ENCODE data around the gene CALHM4. TPM values are rescaled to one million over a fixed set of nuclear protein-coding genes. Genes with fewer than 3 reads are reported as not detected.
A peak's percentile ranks its signal among the peaks of the same experiment; 100 is the strongest.

Gene CALHM4
- total RNA-seq, 1 experiment from 2014 or later, result not detected

GRCh38 chr6:116524236-116524635 lies 29.3 kb upstream of the CALHM4 start:
- no peaks in the 10 kb centered on the region for H3K9me2 ChIP-seq (replicated peaks; ENCODE audit: low read length)
- no peaks in the 10 kb centered on the region for H3K36me3 ChIP-seq (ENCODE audit: low read depth, low read length)
- H4K20me1 ChIP-seq (ENCODE audit: low read length), result no peaks in the 10 kb centered on the region
- H2AFZ ChIP-seq (ENCODE audit: low read length), result no peak overlapping the region
- ChIA-PET CTCF (no interaction called here), POLR2A (ENCODE audit: unreplicated experiment) (no interaction called here)
- H3K9ac ChIP-seq (ENCODE audit: low read length), result no peak overlapping the region
- intact Hi-C loops (cut with micrococcal nuclease), result no loop called here
- H3K4me3 ChIP-seq (ENCODE audit: low read length), result no peak overlapping the region
- no TSS peak for BruUV-seq (replicated peaks)
- no peaks in the 10 kb centered on the region for H3K27me3 ChIP-seq (ENCODE audit: low read length)
- ATAC-seq, result no peak
- no peaks in the 10 kb centered on the region for H3F3A ChIP-seq (ENCODE audit: low read length, unreplicated experiment)
- H3K4me1 ChIP-seq (ENCODE audit: insufficient read depth, low read length), result peaks cover 5% of the 10 kb centered on the region; the same call in 1 of the 2 replicates
- no peaks in the 10 kb centered on the region for H3K79me2 ChIP-seq (ENCODE audit: low read length)
- H3K27ac ChIP-seq (ENCODE audit: low read length), result no peak overlapping the region
- TF ChIP-seq EZH2 (IDR thresholded peaks at IDR 0.05; ENCODE audit: low read length, unreplicated experiment) (no peak), EZH2phosphoT487 (IDR thresholded peaks at IDR 0.05; ENCODE audit: borderline replicate concordance, low read length) (no peak), CTCF (conservative IDR thresholded peaks at IDR 0.05; ENCODE audit: low read depth, low read length) (no peak)
- no peaks in the 10 kb centered on the region for H3K9me3 ChIP-seq (ENCODE audit: low read length)
- no peak for DNase-seq
- no peak overlapping the region for H3K4me2 ChIP-seq (ENCODE audit: low read length)

GRCh38 chr6:116528133-116528532 lies 25.4 kb upstream of the CALHM4 start:
- Histone ChIP-seq H3K4me1 (ENCODE audit: insufficient read depth, low read length) (peaks cover 18% of the 10 kb centered on the region), H3K4me2 (ENCODE audit: low read length) (no peak overlapping the region), H3K9me2 (replicated peaks; ENCODE audit: low read length) (no peaks in the 10 kb centered on the region), H3F3A (ENCODE audit: low read length, unreplicated experiment) (no peaks in the 10 kb centered on the region), H3K27me3 (ENCODE audit: low read length) (no peaks in the 10 kb centered on the region), H4K20me1 (ENCODE audit: low read length) (no peaks in the 10 kb centered on the region), H3K36me3 (ENCODE audit: low read depth, low read length) (no peaks in the 10 kb centered on the region), H3K9ac (ENCODE audit: low read length) (no peak overlapping the region), H3K9me3 (ENCODE audit: low read length) (no peaks in the 10 kb centered on the region), H3K27ac (ENCODE audit: low read length) (no peak overlapping the region), H2AFZ (ENCODE audit: low read length) (no peak overlapping the region), H3K79me2 (ENCODE audit: low read length) (no peaks in the 10 kb centered on the region), H3K4me3 (ENCODE audit: low read length) (no peak overlapping the region)
- intact Hi-C loops (cut with micrococcal nuclease), result no loop called here
- no peak for TF ChIP-seq CTCF (conservative IDR thresholded peaks at IDR 0.05; ENCODE audit: low read depth, low read length)
- no peak for TF ChIP-seq EZH2 (IDR thresholded peaks at IDR 0.05; ENCODE audit: low read length, unreplicated experiment)
- no peak for TF ChIP-seq EZH2phosphoT487 (IDR thresholded peaks at IDR 0.05; ENCODE audit: borderline replicate concordance, low read length)
- DNase-seq (no peak), ATAC-seq (no peak)
- no TSS peak for BruUV-seq (replicated peaks)
- ChIA-PET CTCF (no interaction called here), POLR2A (ENCODE audit: unreplicated experiment) (no interaction called here)

GRCh38 chr6:116528780-116529179 lies 24.8 kb upstream of the CALHM4 start:
- DNase-seq, result peak; percentile 28
- Histone ChIP-seq H3K4me2 (ENCODE audit: low read length) (no peak overlapping the region), H3F3A (ENCODE audit: low read length, unreplicated experiment) (no peaks in the 10 kb centered on the region), H3K4me1 (ENCODE audit: insufficient read depth, low read length) (peaks cover 18% of the 10 kb centered on the region), H3K9ac (ENCODE audit: low read length) (no peak overlapping the region), H3K9me2 (replicated peaks; ENCODE audit: low read length) (no peaks in the 10 kb centered on the region), H4K20me1 (ENCODE audit: low read length) (no peaks in the 10 kb centered on the region), H3K27ac (ENCODE audit: low read length) (no peak overlapping the region), H3K79me2 (ENCODE audit: low read length) (no peaks in the 10 kb centered on the region), H2AFZ (ENCODE audit: low read length) (no peak overlapping the region), H3K9me3 (ENCODE audit: low read length) (no peaks in the 10 kb centered on the region), H3K27me3 (ENCODE audit: low read length) (no peaks in the 10 kb centered on the region), H3K4me3 (ENCODE audit: low read length) (no peak overlapping the region), H3K36me3 (ENCODE audit: low read depth, low read length) (no peaks in the 10 kb centered on the region)
- no peak; the same call in 1 of the 2 replicates for ATAC-seq
- CTCF ChIA-PET, result no interaction called here
- TF ChIP-seq EZH2phosphoT487 (IDR thresholded peaks at IDR 0.05; ENCODE audit: borderline replicate concordance, low read length) (no peak), CTCF (conservative IDR thresholded peaks at IDR 0.05; ENCODE audit: low read depth, low read length) (no peak), EZH2 (IDR thresholded peaks at IDR 0.05; ENCODE audit: low read length, unreplicated experiment) (no peak)
- no TSS peak for BruUV-seq (replicated peaks)
- intact Hi-C loops (cut with micrococcal nuclease), result no loop called here
- POLR2A ChIA-PET (ENCODE audit: unreplicated experiment), result no interaction called here
